ENCODE data around the gene SAG. TPM values are rescaled to one million over a fixed set of nuclear protein-coding genes. Genes with fewer than 3 reads are reported as not detected.

SAG gene
- total RNA-seq, 2 donors from 2014 or later, result 0.45 TPM; not detected in 1

DNA sequence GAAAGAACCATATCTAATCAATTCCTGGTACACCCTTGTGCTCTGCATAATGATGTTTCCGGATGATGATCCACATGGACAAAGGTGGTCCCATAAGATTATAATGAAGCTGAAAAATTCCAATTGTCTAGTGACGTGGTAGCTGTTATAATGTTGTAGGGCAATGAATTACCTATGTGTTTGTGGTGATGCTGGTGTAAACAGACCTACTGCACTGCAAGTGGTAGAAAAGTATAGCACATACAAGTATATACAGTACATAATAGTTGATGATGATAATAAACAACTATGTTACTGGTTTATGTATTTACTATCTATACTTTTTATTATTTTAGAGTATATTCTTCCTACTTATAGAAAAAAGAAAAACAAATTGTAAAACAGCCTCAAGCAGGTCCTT lies 55.1 kb downstream of the SAG start:
- Histone ChIP-seq H3K27me3 (replicated peaks; ENCODE audit: insufficient read depth) (no peaks in the 10 kb centered on the region), H3K9me3 (no peaks in the 10 kb centered on the region), H3K36me3 (no peaks in the 10 kb centered on the region), H3K4me3 (no peak overlapping the region), H3K4me1 (replicated peaks) (no peaks in the 10 kb centered on the region), H3K27ac (no peak overlapping the region)
- intact Hi-C loops (cut with DNase I), result no loop called here
- no peak for DNase-seq (ENCODE audit: low spot score)
- no peak for TF ChIP-seq POLR2A (IDR thresholded peaks at IDR 0.05)
- TF ChIP-seq POLR2AphosphoS5 (IDR thresholded peaks at IDR 0.05), result no peak
- TF ChIP-seq, protein P1, sequence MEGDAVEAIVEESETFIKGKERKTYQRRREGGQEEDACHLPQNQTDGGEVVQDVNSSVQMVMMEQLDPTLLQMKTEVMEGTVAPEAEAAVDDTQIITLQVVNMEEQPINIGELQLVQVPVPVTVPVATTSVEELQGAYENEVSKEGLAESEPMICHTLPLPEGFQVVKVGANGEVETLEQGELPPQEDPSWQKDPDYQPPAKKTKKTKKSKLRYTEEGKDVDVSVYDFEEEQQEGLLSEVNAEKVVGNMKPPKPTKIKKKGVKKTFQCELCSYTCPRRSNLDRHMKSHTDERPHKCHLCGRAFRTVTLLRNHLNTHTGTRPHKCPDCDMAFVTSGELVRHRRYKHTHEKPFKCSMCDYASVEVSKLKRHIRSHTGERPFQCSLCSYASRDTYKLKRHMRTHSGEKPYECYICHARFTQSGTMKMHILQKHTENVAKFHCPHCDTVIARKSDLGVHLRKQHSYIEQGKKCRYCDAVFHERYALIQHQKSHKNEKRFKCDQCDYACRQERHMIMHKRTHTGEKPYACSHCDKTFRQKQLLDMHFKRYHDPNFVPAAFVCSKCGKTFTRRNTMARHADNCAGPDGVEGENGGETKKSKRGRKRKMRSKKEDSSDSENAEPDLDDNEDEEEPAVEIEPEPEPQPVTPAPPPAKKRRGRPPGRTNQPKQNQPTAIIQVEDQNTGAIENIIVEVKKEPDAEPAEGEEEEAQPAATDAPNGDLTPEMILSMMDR (IDR thresholded peaks at IDR 0.05), result no peak
- WGBS, result 74% methylated on average over 2 of the region's 2 CpGs

DNA sequence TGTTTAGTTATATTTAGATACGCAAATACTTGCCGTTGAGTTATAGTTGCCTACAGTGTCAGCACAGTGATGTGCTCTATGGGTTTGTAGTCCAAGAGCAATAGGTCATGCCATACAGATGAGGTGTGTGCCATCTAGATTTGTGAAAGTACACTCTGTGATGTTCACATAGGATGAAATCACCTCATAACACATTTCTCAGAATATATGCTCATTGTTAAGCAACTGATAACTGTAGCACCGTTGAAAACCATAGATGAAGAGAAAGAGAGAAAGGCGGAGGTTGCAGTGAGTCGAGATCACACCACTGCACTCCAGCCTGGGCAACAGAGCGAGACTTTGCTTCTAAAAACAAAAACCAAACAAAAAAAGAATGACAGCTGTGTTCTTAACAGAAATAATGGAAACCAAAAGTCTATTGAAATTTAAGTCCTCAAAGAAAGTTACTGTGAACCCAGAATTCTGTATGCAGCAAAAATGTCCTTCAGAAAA lies 56.2 kb downstream of the SAG start:
- WGBS, result 96% methylated on average over 6 of the region's 6 CpGs
- Histone ChIP-seq H3K36me3 (no peaks in the 10 kb centered on the region), H3K4me1 (replicated peaks) (peaks cover 4% of the 10 kb centered on the region), H3K4me3 (no peak overlapping the region), H3K27me3 (replicated peaks; ENCODE audit: insufficient read depth) (no peaks in the 10 kb centered on the region), H3K9me3 (no peaks in the 10 kb centered on the region), H3K27ac (no peak overlapping the region)
- intact Hi-C loops (cut with DNase I), result no loop called here
- TF ChIP-seq, protein P1 (IDR thresholded peaks at IDR 0.05), result no peak
- TF ChIP-seq POLR2A (IDR thresholded peaks at IDR 0.05) (no peak), POLR2AphosphoS5 (IDR thresholded peaks at IDR 0.05) (no peak)
- DNase-seq (ENCODE audit: low spot score), result no peak

DNA sequence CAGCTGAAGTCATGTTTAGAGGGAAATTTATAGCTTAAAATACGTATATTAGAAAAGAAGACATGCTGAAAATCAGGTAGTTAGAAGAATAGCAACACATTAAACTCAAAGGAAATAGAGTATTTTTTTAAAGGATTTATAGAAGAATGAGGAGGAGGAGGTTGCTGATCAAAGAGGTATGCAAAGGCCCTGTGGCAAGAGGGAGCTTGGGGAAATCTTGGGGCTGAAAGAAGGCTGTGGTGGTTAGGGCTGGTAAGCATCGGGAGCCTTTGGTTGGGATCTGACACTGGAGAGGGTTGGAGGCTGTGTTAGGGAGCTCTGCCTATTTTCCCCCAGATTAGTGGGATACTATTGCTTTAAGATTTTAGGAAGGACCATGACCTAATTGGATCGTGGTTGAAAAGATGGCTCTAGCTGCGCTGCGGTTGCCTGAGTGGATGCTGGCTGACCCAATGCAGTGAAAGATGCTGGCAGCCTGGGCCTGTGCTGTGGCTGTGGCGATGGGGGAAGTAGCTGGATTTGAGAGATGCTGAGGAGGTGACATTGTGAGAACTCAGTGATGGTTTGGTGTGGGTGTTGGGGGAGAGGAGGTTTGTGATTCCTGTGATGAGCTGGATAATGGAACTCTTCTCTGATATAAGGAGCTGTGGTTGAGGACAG lies 58.4 kb downstream of the SAG start:
- intact Hi-C loops (cut with DNase I), result no loop called here
- 96% methylated on average over 6 of the region's 6 CpGs for WGBS

DNA sequence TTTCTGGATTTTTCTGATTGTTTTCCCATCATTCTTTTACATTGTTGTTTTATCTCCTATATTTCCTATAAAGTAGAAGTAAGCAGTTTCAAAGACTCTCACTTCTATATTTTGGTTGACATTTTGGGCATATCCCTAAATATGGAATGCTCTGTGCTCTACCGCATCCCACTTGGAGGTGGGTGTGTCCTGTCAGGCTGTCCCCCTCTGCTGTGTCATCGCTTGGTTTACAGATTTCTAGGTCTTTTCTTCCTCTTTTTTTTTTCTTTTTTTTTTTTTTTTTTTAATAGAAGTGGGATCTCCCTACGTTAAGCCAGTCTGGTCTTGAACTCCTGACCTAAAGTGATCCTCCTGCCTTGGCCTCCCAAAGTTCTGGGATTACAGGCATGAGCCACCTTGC lies 60.0 kb downstream of the SAG start:
- Histone ChIP-seq H3K27me3 (replicated peaks; ENCODE audit: insufficient read depth) (no peaks in the 10 kb centered on the region), H3K9me3 (no peaks in the 10 kb centered on the region), H3K4me3 (no peak overlapping the region), H3K27ac (no peak overlapping the region), H3K4me1 (replicated peaks) (peaks cover 4% of the 10 kb centered on the region), H3K36me3 (no peaks in the 10 kb centered on the region)
- DNase-seq (ENCODE audit: low spot score), result no peak
- TF ChIP-seq, protein P1 (IDR thresholded peaks at IDR 0.05), result no peak
- no peak for TF ChIP-seq POLR2AphosphoS5 (IDR thresholded peaks at IDR 0.05)
- TF ChIP-seq POLR2A (IDR thresholded peaks at IDR 0.05), result no peak
- intact Hi-C loops (cut with DNase I), result no loop called here
- 92% methylated on average over 3 of the region's 3 CpGs for WGBS

More for the DNA sequence above, 58.4 kb downstream of the SAG start:
- DNase-seq (ENCODE audit: low spot score), result no peak
- no peaks in the 10 kb centered on the region for H3K9me3 ChIP-seq
- TF ChIP-seq POLR2AphosphoS5 (IDR thresholded peaks at IDR 0.05), result no peak
- TF ChIP-seq, protein P1 (IDR thresholded peaks at IDR 0.05), result no peak
- no peak overlapping the region for H3K4me3 ChIP-seq
- peaks cover 4% of the 10 kb centered on the region for H3K4me1 ChIP-seq (replicated peaks)
- H3K36me3 ChIP-seq, result no peaks in the 10 kb centered on the region
- no peaks in the 10 kb centered on the region for H3K27me3 ChIP-seq (replicated peaks; ENCODE audit: insufficient read depth)
- H3K27ac ChIP-seq, result no peak overlapping the region

DNA sequence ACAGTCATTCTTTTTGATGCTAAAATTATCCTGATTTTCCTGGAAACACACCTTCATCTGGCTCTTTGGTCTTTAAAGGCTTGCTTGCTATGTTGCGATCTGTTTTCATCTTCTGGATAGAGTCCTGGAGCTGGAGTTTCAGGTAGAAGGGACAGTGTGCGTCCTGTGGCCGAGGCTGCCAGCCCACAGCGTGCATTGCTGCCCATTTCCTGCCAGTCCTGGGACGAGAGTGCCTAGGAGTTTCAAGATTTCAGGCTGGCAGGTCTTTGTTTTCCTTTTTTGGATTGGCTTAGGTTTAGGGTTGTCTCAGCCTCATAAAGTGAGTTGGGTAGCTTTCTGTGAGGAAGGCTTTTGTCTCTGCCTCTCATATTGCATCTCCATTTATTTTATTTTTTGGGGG lies 61.1 kb downstream of the SAG start:
- peak overlapping the region; percentile 37 to 72 for H3K27ac ChIP-seq
- no peak overlapping the region for H3K4me3 ChIP-seq
- no peak for DNase-seq (ENCODE audit: low spot score)
- no peaks in the 10 kb centered on the region for H3K27me3 ChIP-seq (replicated peaks; ENCODE audit: insufficient read depth)
- peaks cover 8% of the 10 kb centered on the region for H3K4me1 ChIP-seq (replicated peaks)
- intact Hi-C loops (cut with DNase I), result no loop called here
- TF ChIP-seq POLR2AphosphoS5 (IDR thresholded peaks at IDR 0.05), result no peak
- no peak for TF ChIP-seq POLR2A (IDR thresholded peaks at IDR 0.05)
- TF ChIP-seq, protein P1 (IDR thresholded peaks at IDR 0.05), result no peak
- H3K36me3 ChIP-seq, result no peaks in the 10 kb centered on the region
- no peaks in the 10 kb centered on the region for H3K9me3 ChIP-seq
- 44% methylated on average over 5 of the region's 5 CpGs for WGBS
